Stimulated activated naive B cell treated with anti-CD40 and anti-IgM and Interleukin-4, amounts not matched to agents 10 μg/mL and 1 μg/mL and 100 μg/mL, for 72 hours (primary cell): Measurements from ENCODE around the gene SSBP2.
"Not testable (repeated sequence)": the region's sequence is repeated elsewhere in the genome, so short reads cannot be mapped to it uniquely, and the experiment has no call there.

Source experiments
- ATAC-seq, 2 donors: fragments of 150-1000 bp; cut with Tn5 transposase; replicated peaks; 2 replicates each; pipeline ENCODE4 v1.10.0; 2021; ENCODE audit warnings: moderate library complexity in 1 of 2
- DNase-seq: peaks from one replicate; pipeline ENCODE4 v3.0.0; 2021
- H3K27ac Mint-ChIP-seq: one replicate; pipeline ENCODE4 v1.8.0; 2022; ENCODE audit warnings: mild to moderate bottlenecking, mixed read lengths
- H3K27me3 Mint-ChIP-seq, 2 donors: one replicate each; pipeline ENCODE4 v1.8.0; 2022; ENCODE audit warnings: mixed read lengths in 2 of 2
- H3K36me3 Mint-ChIP-seq, 2 donors: one replicate each; pipeline ENCODE4 v1.8.0; 2022; ENCODE audit warnings: mixed read lengths in 2 of 2, mild to moderate bottlenecking in 1 of 2
- H3K4me1 Mint-ChIP-seq, 2 donors: one replicate each; pipeline ENCODE4 v1.8.0; 2022; ENCODE audit warnings: mixed read lengths in 2 of 2, mild to moderate bottlenecking in 1 of 2
- H3K4me3 Mint-ChIP-seq, 2 donors: one replicate each; pipeline ENCODE4 v1.8.0; 2022; ENCODE audit warnings: mild to moderate bottlenecking in 2 of 2, mixed read lengths in 2 of 2, moderate library complexity in 1 of 2
- H3K9me3 Mint-ChIP-seq, 2 donors: one replicate each; pipeline ENCODE4 v1.8.0; 2022; ENCODE audit warnings: mixed read lengths in 2 of 2, mild to moderate bottlenecking in 1 of 2

Gene SSBP2

DNA sequence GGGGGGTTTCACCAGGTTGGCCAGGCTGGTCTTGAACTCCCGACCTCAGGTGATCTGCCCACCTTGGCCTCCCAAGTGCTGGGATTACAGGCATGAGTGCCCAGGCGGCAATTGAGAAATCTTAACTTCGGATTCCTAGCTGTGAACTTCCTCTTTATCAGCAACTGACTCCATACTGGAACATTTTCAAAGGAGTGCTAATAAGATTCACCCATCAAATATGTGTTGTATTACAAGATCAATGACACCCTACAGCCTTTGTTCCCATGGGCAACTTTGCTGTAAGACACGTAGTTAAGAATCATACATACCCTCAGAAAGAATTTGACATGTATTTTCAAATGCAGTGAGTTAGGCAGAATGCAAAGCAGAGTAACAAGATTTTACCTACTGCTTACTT, 333.8 kb downstream of the SSBP2 start:
- peaks cover 0 to 17% of the 10 kb centered on the region in 2 donors for H3K36me3 Mint-ChIP-seq
- no peak for DNase-seq
- no peaks in the 10 kb centered on the region for H3K9me3 Mint-ChIP-seq
- H3K27ac Mint-ChIP-seq: no peak overlapping the region
- no peak for ATAC-seq
- H3K4me3 Mint-ChIP-seq: no peak overlapping the region
- peaks cover 0 to 4% of the 10 kb centered on the region in 2 donors for H3K4me1 Mint-ChIP-seq
- no peaks in the 10 kb centered on the region for H3K27me3 Mint-ChIP-seq

- DNase-seq: no peak
- no peak overlapping the region for H3K27ac Mint-ChIP-seq
Observed at GRCh38 chr5:81409896-81410295, 341.0 kb downstream of the SSBP2 start.

DNA sequence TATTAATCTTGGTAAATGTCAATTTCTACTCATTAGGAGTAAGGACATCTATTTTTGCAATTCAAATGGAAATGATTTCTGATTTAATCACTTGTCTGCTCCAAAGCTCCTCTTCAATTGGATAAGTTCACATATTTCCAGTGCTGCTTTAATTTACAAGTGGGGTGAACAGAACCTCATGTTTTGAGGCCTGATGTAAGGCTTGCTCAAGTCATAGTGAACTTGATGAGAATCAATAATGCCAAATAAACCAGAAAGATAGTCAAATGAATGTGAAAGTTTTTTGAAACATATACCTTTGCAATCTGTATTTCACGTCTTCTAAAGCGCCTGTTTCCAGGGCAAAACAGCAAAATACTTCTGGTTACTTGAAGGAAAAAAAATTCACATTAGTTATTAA, 341.5 kb downstream of the SSBP2 start:
- no peaks in the 10 kb centered on the region for H3K27me3 Mint-ChIP-seq
- ATAC-seq (no peak), DNase-seq (no peak)
- H3K27ac Mint-ChIP-seq: no peak overlapping the region
- peaks cover 3 to 15% of the 10 kb centered on the region in 2 donors for H3K36me3 Mint-ChIP-seq
- peaks cover 3 to 8% of the 10 kb centered on the region in 2 donors for H3K4me1 Mint-ChIP-seq
- no peaks in the 10 kb centered on the region for H3K9me3 Mint-ChIP-seq
- no peak overlapping the region for H3K4me3 Mint-ChIP-seq

More at GRCh38 chr5:81409896-81410295, 341.0 kb downstream of the SSBP2 start:
- peaks cover 3 to 15% of the 10 kb centered on the region in 2 donors for H3K36me3 Mint-ChIP-seq
- no peaks in the 10 kb centered on the region for H3K27me3 Mint-ChIP-seq
- no peak overlapping the region for H3K4me3 Mint-ChIP-seq
- H3K9me3 Mint-ChIP-seq: no peaks in the 10 kb centered on the region
- H3K4me1 Mint-ChIP-seq: peaks cover 3 to 8% of the 10 kb centered on the region in 2 donors
- ATAC-seq: no peak

GRCh38 chr5:81408496-81408895, 342.4 kb downstream of the SSBP2 start:
- Mint-ChIP-seq H3K4me3 (no peak overlapping the region), H3K36me3 (peaks cover 3 to 15% of the 10 kb centered on the region in 2 donors), H3K27ac (no peak overlapping the region), H3K27me3 (no peaks in the 10 kb centered on the region), H3K9me3 (no peaks in the 10 kb centered on the region), H3K4me1 (peaks cover 3 to 8% of the 10 kb centered on the region in 2 donors)
- ATAC-seq (no peak), DNase-seq (no peak)

GRCh38 chr5:81407811-81408210, 343.1 kb downstream of the SSBP2 start:
- H3K27ac Mint-ChIP-seq, DNase-seq, ATAC-seq, H3K4me1 Mint-ChIP-seq, H3K9me3 Mint-ChIP-seq, H3K4me3 Mint-ChIP-seq, H3K27me3 Mint-ChIP-seq: not testable (repeated sequence)
- peaks cover 3 to 15% of the 10 kb centered on the region in 2 donors for H3K36me3 Mint-ChIP-seq

GRCh38 chr5:81405126-81405891, 345.6 kb downstream of the SSBP2 start:
- no peaks in the 10 kb centered on the region for H3K9me3 Mint-ChIP-seq
- no peaks in the 10 kb centered on the region for H3K27me3 Mint-ChIP-seq
- DNase-seq: no peak
- H3K36me3 Mint-ChIP-seq: peaks cover 3 to 15% of the 10 kb centered on the region in 2 donors
- no peak for ATAC-seq
- H3K4me3 Mint-ChIP-seq: no peak overlapping the region
- H3K27ac Mint-ChIP-seq: no peak overlapping the region
- H3K4me1 Mint-ChIP-seq: peaks cover 12 to 18% of the 10 kb centered on the region in 2 donors

- Mint-ChIP-seq H3K4me3 (no peak overlapping the region), H3K27ac (no peak overlapping the region), H3K4me1 (peaks cover 13 to 21% of the 10 kb centered on the region in 2 donors), H3K36me3 (peaks cover 2 to 3% of the 10 kb centered on the region in 2 donors), H3K27me3 (peaks cover 4 to 5% of the 10 kb centered on the region in 2 donors), H3K9me3 (no peaks in the 10 kb centered on the region)
- no peak for DNase-seq
- no peak for ATAC-seq
Observed at GRCh38 chr5:81402192-81402930, 348.5 kb downstream of the SSBP2 start.

- Mint-ChIP-seq H3K4me1 (peaks cover 11 to 21% of the 10 kb centered on the region in 2 donors), H3K36me3 (peaks cover 0 to 2% of the 10 kb centered on the region in 2 donors), H3K9me3 (no peaks in the 10 kb centered on the region), H3K27ac (no peak overlapping the region), H3K27me3 (peaks cover 7 to 9% of the 10 kb centered on the region in 2 donors), H3K4me3 (no peak overlapping the region)
- no peak for DNase-seq
- ATAC-seq: no peak
Observed at GRCh38 chr5:81401266-81401665, 349.6 kb downstream of the SSBP2 start.

DNA sequence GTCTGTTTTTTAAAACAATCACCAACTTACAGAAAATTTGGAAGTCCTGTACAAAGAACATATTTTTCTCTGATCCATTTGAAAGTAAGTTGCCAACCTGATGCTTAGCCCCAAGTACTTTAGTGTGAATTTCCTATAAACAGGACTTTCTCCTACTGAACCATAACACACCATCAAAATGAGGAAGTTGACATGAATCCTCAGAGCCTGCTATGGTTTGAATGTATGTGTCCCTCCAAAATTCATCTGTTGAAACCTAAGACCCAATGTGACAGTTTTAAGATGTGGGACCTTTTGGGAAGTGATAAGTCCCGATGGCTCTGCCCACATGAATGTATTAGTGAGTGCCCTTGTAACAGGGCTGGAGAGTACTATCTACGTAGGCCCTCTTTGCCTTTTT, 350.5 kb downstream of the SSBP2 start:
- ATAC-seq (peak; percentile 65 to 66), DNase-seq (no peak)
- Mint-ChIP-seq H3K9me3 (peaks cover under 1 to 1% of the 10 kb centered on the region in 2 donors), H3K4me1 (peaks cover 11 to 21% of the 10 kb centered on the region in 2 donors), H3K36me3 (peaks cover 0 to 2% of the 10 kb centered on the region in 2 donors), H3K27me3 (peaks cover 14 to 15% of the 10 kb centered on the region in 2 donors), H3K4me3 (no peak overlapping the region), H3K27ac (no peak overlapping the region)

GRCh38 chr5:81398741-81399140, 352.2 kb downstream of the SSBP2 start:
- H3K27me3 Mint-ChIP-seq: peaks cover 18 to 25% of the 10 kb centered on the region in 2 donors
- peaks cover 4% of the 10 kb centered on the region in 2 donors for H3K9me3 Mint-ChIP-seq
- no peak overlapping the region for H3K27ac Mint-ChIP-seq
- peaks cover 0 to 2% of the 10 kb centered on the region in 2 donors for H3K36me3 Mint-ChIP-seq
- ATAC-seq (no peak), DNase-seq (no peak)
- no peak overlapping the region for H3K4me3 Mint-ChIP-seq
- H3K4me1 Mint-ChIP-seq: peaks cover 13 to 26% of the 10 kb centered on the region in 2 donors

GRCh38 chr5:81397176-81397575, 353.7 kb downstream of the SSBP2 start:
- peaks cover 28 to 37% of the 10 kb centered on the region in 2 donors for H3K27me3 Mint-ChIP-seq
- ATAC-seq (no peak), DNase-seq (no peak)
- peaks cover 4% of the 10 kb centered on the region in 2 donors for H3K9me3 Mint-ChIP-seq
- H3K27ac Mint-ChIP-seq: no peak overlapping the region
- H3K4me3 Mint-ChIP-seq: no peak overlapping the region
- H3K36me3 Mint-ChIP-seq: peaks cover 0 to 2% of the 10 kb centered on the region in 2 donors
- peaks cover 13 to 30% of the 10 kb centered on the region in 2 donors for H3K4me1 Mint-ChIP-seq

DNA sequence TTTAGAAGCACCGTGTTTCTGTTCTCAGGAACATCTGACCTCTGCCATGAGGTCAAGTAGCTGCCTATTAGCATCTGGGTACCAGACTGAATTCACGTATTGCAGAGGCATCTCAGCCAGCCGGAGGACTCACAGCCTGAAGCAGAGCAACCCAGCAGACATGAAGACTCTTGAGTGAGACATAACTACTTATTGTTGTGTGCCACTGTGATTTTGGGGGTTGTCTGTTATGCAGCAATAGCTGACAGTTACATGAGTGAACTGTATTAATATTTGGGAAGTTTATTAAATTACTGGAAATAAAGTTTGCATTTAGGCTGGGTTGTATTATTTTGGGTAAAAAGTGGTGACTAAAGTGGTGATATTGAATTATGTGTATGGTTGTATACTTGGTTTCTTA, 355.6 kb downstream of the SSBP2 start:
- DNase-seq: no peak
- Mint-ChIP-seq H3K27me3 (peaks cover 35 to 49% of the 10 kb centered on the region in 2 donors), H3K36me3 (peaks cover 0 to 2% of the 10 kb centered on the region in 2 donors), H3K27ac (no peak overlapping the region), H3K4me1 (peaks cover 4 to 20% of the 10 kb centered on the region in 2 donors), H3K4me3 (no peak overlapping the region), H3K9me3 (peaks cover 4% of the 10 kb centered on the region in 2 donors)
- no peak for ATAC-seq

- peaks cover 0 to 2% of the 10 kb centered on the region in 2 donors for H3K36me3 Mint-ChIP-seq
- H3K4me1 Mint-ChIP-seq: peaks cover 3 to 15% of the 10 kb centered on the region in 2 donors
- H3K27ac Mint-ChIP-seq: no peak within 1 kb of the TSS
- DNase-seq: no peak
- H3K9me3 Mint-ChIP-seq: peaks cover 4% of the 10 kb centered on the region in 2 donors
- ATAC-seq: peak; percentile 52 to 55
- peaks cover 35 to 49% of the 10 kb centered on the region in 2 donors for H3K27me3 Mint-ChIP-seq
- peak within 1 kb of the TSS; percentile 36 to 77 for H3K4me3 Mint-ChIP-seq
Observed at GRCh38 chr5:81393783-81394718, 356.8 kb downstream of the SSBP2 start, which contains the start of gene ACOT12. Gene ACOT12, minus strand, starts transcription at chr5:81394134. Its CDS starts 20 bp downstream, at chr5:81394114.

DNA sequence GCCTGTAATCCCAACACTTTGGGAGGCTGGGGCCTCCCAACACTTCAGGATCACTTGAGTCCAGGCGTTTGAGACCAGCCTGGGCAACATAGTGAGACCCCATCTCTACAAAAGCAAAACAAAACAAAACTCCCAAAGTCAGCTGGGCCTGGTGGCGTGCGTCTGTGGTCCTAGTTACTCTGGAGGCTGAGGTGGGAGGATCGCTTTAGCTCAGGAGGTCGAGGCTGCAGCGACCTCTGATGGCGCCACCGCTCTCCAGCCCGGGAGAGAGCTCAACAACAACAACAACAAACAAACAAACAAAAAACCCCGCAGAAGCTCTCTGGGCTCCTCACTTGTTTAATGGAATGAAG, 357.5 kb downstream of the SSBP2 start:
- ATAC-seq (peak in 1 of 2 donors; percentile 14), DNase-seq (no peak)
- peaks cover 31 to 49% of the 10 kb centered on the region in 2 donors for H3K27me3 Mint-ChIP-seq
- H3K4me1 Mint-ChIP-seq: peaks cover 2 to 9% of the 10 kb centered on the region in 2 donors
- no peak overlapping the region for H3K27ac Mint-ChIP-seq
- peaks cover 4 to 6% of the 10 kb centered on the region in 2 donors for H3K9me3 Mint-ChIP-seq
- H3K4me3 Mint-ChIP-seq: peak overlapping the region; percentile 36 to 77
- H3K36me3 Mint-ChIP-seq: no peaks in the 10 kb centered on the region
